GM19452 (cell line): ENCODE measurements around the gene SMPD2.
"Not testable (repeated sequence)": the region's sequence is repeated elsewhere in the genome, so short reads cannot be mapped to it uniquely, and the experiment has no call there.

Source experiments
- ATAC-seq: cut with Tn5 transposase; IDR thresholded peaks from one replicate; pipeline ENCODE4 v1.9.1; 2021; ENCODE audit not compliant: unreplicated experiment

SMPD2 gene

GRCh38 chr6:109460161-109460829 lies 19.8 kb downstream of the SMPD2 start:
- no peak for ATAC-seq

GRCh38 chr6:109461205-109461604 lies 20.7 kb downstream of the SMPD2 start:
- ATAC-seq: not testable (repeated sequence)

- no peak for ATAC-seq
Measured at GRCh38 chr6:109461733-109462526, 21.4 kb downstream of the SMPD2 start.

GRCh38 chr6:109465772-109466171 lies 25.2 kb downstream of the SMPD2 start:
- ATAC-seq: no peak

GRCh38 chr6:109466212-109466923 lies 25.8 kb downstream of the SMPD2 start:
- no peak for ATAC-seq

- no peak for ATAC-seq
Measured at GRCh38 chr6:109467696-109468095, 27.2 kb downstream of the SMPD2 start.

GRCh38 chr6:109469591-109470189 lies 29.2 kb downstream of the SMPD2 start:
- no peak for ATAC-seq

- no peak for ATAC-seq
Measured at GRCh38 chr6:109471105-109471810, 30.7 kb downstream of the SMPD2 start.

GRCh38 chr6:109472132-109472995 lies 31.8 kb downstream of the SMPD2 start:
- peak; percentile 58 for ATAC-seq

GRCh38 chr6:109473120-109473519 lies 32.6 kb downstream of the SMPD2 start:
- ATAC-seq: no peak

- ATAC-seq: no peak
Measured at GRCh38 chr6:109474995-109475394, 34.5 kb downstream of the SMPD2 start.

- ATAC-seq: no peak
Measured at GRCh38 chr6:109475625-109476024, 35.1 kb downstream of the SMPD2 start.

GRCh38 chr6:109477184-109477583 lies 36.7 kb downstream of the SMPD2 start:
- ATAC-seq: no peak

GRCh38 chr6:109477725-109478124 lies 37.2 kb downstream of the SMPD2 start:
- peak; percentile 65 for ATAC-seq

GRCh38 chr6:109478222-109478805 lies 37.8 kb downstream of the SMPD2 start:
- ATAC-seq: no peak

GRCh38 chr6:109478841-109479624 lies 38.5 kb downstream of the SMPD2 start:
- no peak for ATAC-seq

GRCh38 chr6:109480993-109481480 lies 40.5 kb downstream of the SMPD2 start:
- no peak for ATAC-seq

GRCh38 chr6:109482905-109483734 lies 42.6 kb downstream of the SMPD2 start, which contains the start of gene ZBTB24:
Gene ZBTB24 (minus strand): TSS chr6:109483219. CDS start chr6:109482026, 1,193 bp downstream.
- ATAC-seq: peak; percentile 87
